GM12892 (cell line): Measurements from ENCODE around the gene PON3.
A peak's percentile ranks its signal among the peaks of the same experiment; 100 is the strongest.

ENCODE experiments used
- DNase-seq: peaks from one replicate; pipeline ENCODE4 v3.0.0; 2011; ENCODE audit not compliant: insufficient read length
- FAIRE-seq: peaks from 2 replicates; lab custom pipeline; 2011; peaks lifted over from hg19 to GRCh38; lab: Jason Lieb, UNC
- POLR2A ChIP-seq: IDR thresholded peaks from 2 replicates; pipeline ENCODE4 v1.6.1; 2011; ENCODE audit warnings: low read depth, low read length, control low read depth
- POLR2AphosphoS5 ChIP-seq: IDR thresholded peaks from 2 replicates; pipeline ENCODE4 v1.6.1; 2011; ENCODE audit warnings: low read depth, low read length, control low read depth
- TAF1 ChIP-seq: IDR thresholded peaks from 2 replicates; pipeline ENCODE4 v1.6.1; 2011; ENCODE audit warnings: low read depth, mild to moderate bottlenecking, control low read depth, low read length, borderline replicate concordance

The PON3 gene

DNA sequence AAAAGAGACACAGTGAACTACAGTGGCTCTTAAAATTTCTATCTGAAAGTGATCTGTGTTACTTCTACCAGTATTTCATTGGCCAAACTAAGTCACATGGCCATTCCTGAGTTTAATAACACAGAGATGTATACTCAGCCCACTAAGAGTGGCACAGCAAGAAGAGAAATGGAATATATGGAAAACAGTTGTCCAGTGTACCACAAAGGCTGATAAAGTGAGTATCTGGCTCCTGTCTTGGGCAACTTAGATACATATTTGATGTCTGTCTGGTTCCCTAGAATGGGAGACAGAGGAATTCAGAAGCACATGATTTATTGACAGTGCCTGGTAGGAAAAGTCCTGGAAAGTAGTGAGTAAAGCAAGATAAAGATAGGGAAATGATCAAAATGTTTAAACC lies 61.7 kb downstream of the PON3 start:
- TF ChIP-seq POLR2A (no peak), TAF1 (no peak), POLR2AphosphoS5 (no peak)

DNA sequence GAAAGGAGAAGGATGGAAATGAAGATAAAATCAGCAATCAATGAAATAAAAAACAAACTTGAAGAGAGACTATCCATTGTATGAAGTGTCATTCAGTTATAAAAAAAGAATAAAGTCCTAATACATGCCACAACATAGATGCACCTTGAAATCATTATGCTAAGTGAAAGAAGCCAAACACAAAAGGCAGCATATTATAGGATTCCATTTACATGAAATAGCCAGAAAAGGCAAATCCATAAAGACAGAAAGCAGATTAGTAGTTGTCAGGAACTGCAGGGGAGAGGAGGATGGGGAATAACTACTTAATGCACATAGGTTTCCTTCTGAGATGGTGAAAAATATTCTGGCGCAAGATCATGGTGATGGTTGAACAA lies 65.2 kb downstream of the PON3 start:
- DNase-seq, result no peak
- TF ChIP-seq POLR2AphosphoS5 (no peak), TAF1 (no peak), POLR2A (no peak)
- FAIRE-seq, result no peak

More for the DNA sequence above, 61.7 kb downstream of the PON3 start:
- no peak for FAIRE-seq
- no peak for DNase-seq

DNA sequence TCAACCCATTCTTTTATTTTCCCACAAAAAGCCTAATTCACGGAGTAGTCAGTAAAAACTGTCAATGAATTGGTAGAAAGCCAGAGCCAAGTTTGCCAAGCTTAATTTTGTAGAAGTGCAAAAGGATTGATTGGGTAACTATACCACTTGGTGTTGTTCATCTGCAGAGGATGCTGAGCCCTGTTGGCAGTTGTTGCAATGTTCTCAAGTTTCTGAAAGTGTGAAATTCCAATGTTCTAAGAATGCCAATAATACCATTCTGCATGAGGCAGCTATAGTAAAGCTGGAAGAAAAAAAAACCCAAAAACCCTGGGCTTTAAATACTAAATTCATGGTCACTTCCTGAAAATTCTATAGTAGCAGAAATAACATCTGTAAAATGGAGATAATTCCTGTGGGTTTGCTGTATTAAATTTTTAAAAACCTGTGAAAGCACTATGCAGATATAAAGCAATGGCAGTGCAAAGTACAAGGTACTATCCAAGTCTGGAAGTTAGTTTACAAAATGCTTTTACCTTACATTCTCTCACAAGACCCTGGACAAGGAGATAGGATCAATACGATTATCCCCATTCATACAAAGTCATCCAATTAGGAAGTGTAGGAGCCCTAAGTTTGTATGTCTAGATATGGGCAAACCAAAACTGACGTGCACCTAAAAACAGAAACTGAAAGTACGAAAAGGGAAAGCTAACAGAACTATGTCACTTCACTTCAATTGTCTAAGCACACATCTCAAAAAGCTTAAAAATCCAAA lies 65.8 kb downstream of the PON3 start:
- TF ChIP-seq TAF1 (no peak), POLR2AphosphoS5 (no peak), POLR2A (no peak)
- FAIRE-seq (peak; percentile 82), DNase-seq (no peak)

DNA sequence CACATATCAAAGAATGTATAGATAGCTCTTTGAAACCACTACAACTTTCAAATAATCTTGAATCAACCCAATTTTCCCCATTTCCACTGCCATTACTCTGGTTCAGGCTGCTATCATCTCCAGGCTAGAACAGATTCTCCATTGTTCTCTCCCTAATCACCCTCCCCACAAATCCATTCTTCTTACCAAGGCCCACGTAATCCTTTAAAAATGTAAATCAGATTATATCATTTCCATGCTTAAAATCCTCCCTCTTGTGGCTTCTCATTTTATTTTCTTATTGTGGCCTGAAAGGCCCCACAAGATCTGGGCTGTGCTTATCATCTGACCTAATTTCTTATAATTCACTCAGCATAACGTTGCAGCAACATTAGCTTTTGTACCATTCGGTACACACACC lies 68.8 kb downstream of the PON3 start:
- TF ChIP-seq TAF1, result no peak
- no peak for TF ChIP-seq POLR2AphosphoS5
- no peak for TF ChIP-seq POLR2A
- no peak for FAIRE-seq
- no peak for DNase-seq

DNA sequence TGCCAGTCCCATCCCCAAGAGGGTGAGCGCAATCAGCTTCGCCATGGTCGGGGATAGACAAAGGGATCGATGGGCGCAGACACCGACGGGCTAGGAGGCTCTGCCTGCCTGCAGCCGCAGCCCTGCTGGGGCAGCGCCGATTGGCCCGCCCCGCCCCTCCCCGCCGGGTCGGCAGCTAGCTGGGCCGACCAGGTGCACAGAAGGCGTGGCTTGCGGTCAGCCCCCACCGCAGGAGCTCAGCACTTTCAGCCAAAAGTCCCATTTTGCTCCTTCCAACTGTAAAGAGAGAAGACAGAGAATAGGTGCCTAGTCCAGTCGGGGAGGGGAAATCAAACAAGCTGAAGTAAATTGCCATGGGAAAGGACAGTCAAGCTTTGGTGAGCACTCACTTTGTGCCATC lies 71.7 kb downstream of the PON3 start, which contains the start of gene PON1:
Gene PON1, minus strand, starts transcription at position 102 of the 400 bp plus-strand sequence. Its CDS starts 57 bp downstream, at position 45.
- no peak for TF ChIP-seq POLR2AphosphoS5
- no peak for TF ChIP-seq TAF1
- no peak for TF ChIP-seq POLR2A
- no peak for FAIRE-seq
- DNase-seq, result no peak

- DNase-seq, result no peak
- FAIRE-seq, result no peak
- no peak for TF ChIP-seq POLR2A
- no peak for TF ChIP-seq POLR2AphosphoS5
- TF ChIP-seq TAF1, result no peak
Measured at GRCh38 chr7:95323410-95324129, 72.6 kb downstream of the PON3 start.

GRCh38 chr7:95322854-95323253 lies 73.3 kb downstream of the PON3 start:
- TF ChIP-seq POLR2AphosphoS5 (no peak), TAF1 (no peak), POLR2A (no peak)
- FAIRE-seq (no peak), DNase-seq (no peak)

DNA sequence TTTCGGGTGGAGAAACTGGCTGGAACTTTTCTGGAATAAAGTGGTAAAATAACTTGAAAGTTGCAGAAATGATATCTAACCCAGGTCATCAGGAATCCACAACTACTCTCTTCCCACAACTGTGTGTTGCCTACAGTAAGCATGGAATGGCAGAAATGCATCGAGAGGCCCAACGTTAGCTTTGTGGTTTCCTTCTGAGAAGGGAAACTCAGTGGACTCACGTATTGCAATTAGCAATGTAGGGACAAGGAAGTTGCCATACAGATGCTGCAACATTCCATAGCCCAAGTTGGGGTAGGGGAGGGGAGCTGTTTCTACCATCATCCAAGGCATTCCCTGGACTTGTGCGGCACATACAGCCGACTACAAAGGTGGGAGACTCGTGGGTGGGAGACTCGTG lies 73.8 kb downstream of the PON3 start:
- FAIRE-seq (no peak), DNase-seq (no peak)
- TF ChIP-seq TAF1 (no peak), POLR2A (no peak), POLR2AphosphoS5 (no peak)

DNA sequence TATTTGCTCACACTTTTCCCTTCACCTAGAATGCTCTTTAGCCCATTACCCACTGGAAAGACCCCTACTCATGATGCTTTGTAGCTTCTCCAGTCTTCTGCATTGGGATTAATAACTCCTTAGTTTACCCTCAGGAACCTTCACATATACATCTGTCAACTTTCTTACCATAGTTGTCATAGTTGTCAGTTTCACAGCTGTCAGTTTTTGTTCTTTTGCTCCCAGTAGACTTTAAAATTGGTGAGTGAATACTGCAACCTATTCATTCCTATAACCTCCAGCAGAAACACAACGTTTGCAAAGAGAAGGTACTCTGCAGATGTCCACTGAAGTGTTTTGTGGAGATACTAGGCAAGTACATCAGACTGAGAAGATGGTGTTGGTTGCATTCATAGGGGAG lies 74.5 kb downstream of the PON3 start:
- FAIRE-seq, result no peak
- DNase-seq, result no peak
- no peak for TF ChIP-seq POLR2A
- no peak for TF ChIP-seq POLR2AphosphoS5
- TF ChIP-seq TAF1, result no peak

DNA sequence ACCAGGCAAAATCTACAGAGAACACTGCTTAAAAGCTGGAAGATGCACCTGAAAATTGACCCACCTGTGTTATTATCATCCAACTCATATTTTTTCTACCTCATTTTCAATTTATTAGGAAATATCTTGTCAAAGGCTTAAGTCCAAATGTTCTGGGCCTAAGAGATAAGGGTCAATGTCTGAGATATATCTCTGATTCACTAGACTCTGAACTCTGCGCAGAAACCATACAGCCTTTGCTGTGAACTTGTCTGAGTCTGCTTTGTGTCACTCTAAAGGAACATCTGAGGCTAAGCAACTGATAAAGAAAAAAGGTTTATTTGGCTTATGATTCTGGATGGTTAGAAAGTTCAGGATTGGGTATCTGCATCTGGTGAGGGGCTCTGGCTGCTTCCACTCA lies 75.5 kb downstream of the PON3 start:
- DNase-seq, result no peak
- TF ChIP-seq TAF1, result no peak
- FAIRE-seq, result no peak

DNA sequence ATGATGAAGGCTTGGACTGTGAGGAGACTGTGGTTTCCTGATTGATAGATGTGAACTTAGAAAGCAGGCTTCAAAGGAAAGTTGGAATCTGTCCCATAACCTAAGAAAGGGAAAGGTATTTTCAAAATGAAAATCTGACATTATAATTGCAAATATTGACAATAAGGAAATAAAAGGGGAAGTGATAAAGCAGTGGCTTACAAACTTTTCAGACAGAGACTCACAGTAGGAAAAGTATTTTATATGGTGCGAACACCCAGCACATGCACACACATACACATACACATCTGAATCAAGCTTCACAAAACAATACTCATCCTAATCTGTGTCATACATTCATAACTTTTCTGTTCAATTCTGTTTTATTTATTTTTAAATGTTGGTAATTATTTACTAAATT lies 76.6 kb downstream of the PON3 start:
- DNase-seq (no peak), FAIRE-seq (no peak)
- no peak for TF ChIP-seq POLR2AphosphoS5
- no peak for TF ChIP-seq TAF1
- no peak for TF ChIP-seq POLR2A
